Cardiac muscle cell (in vitro differentiated cells and primary cell): ENCODE data around the gene MAP3K5. TPM values are rescaled to one million over a fixed set of nuclear protein-coding genes. Genes with fewer than 3 reads are reported as not detected.

Experiments used
- DNase-seq, 2 donors: peaks; one replicate each; pipeline versions ENCODE4 v3.0.0 to v3.0.0-alpha.2; 2010 to 2017; ENCODE audit warnings: low read depth in 1 of 2, low spot score in 1 of 2
- H3K27ac ChIP-seq: fragments of 200-600 bp; sonication (generic); 2 replicates; pipeline ENCODE4 v1.5.1; 2016
- H3K27me3 ChIP-seq: fragments of 200-600 bp; sonication (generic); 2 replicates; pipeline ENCODE4 v1.6.0; 2016; ENCODE audit warnings: control low read depth
- H3K36me3 ChIP-seq: fragments of 200-600 bp; sonication (generic); 2 replicates; pipeline ENCODE4 v1.5.1; 2016; ENCODE audit warnings: control low read depth
- H3K4me1 ChIP-seq: fragments of 200-600 bp; sonication (generic); 2 replicates; pipeline ENCODE4 v1.8.1; 2017; ENCODE audit warnings: low read depth, mild to moderate bottlenecking, mixed run types
- H3K4me3 ChIP-seq: fragments of 200-600 bp; sonication (generic); 2 replicates; pipeline ENCODE4 v1.5.1; 2016; ENCODE audit warnings: mild to moderate bottlenecking
- H3K9me3 ChIP-seq: fragments of 200-600 bp; sonication (generic); 2 replicates; pipeline ENCODE4 v1.5.1; 2017; ENCODE audit warnings: low read depth, mild to moderate bottlenecking, control low read depth
- polyA plus RNA-seq: library from polyadenylated mRNA; unstranded; fragments of >200 nt; fragmentation: Nextera tagmentation; extraction: Ambion mirVana; gene quantifications from 2 replicates; pipeline ENCODE4 v1.2.1, GENCODE V29; 2016
- total RNA-seq: library from RNA; depleted of rRNA; stranded (reverse); fragments of >200 nt; gene quantifications from 2 replicates; pipeline ENCODE4 v1.2.3, GENCODE V29; 2016
- TF ChIP-seq, protein P1 (sequence below): IDR thresholded peaks from 2 replicates; pipeline ENCODE4 v1.5.1; 2012; ENCODE audit warnings: low read depth, mild to moderate bottlenecking, low read length

The MAP3K5 gene
- total and polyA plus RNA-seq, 2 experiments from 2014 or later = 2.8 to 3.0 TPM

- Histone ChIP-seq H3K36me3 (no peaks in the 10 kb centered on the region), H3K27me3 (no peaks in the 10 kb centered on the region), H3K4me1 (peaks cover 7% of the 10 kb centered on the region), H3K27ac (no peak overlapping the region), H3K4me3 (no peak overlapping the region), H3K9me3 (no peaks in the 10 kb centered on the region)
- DNase-seq = no peak
- TF ChIP-seq, protein P1, sequence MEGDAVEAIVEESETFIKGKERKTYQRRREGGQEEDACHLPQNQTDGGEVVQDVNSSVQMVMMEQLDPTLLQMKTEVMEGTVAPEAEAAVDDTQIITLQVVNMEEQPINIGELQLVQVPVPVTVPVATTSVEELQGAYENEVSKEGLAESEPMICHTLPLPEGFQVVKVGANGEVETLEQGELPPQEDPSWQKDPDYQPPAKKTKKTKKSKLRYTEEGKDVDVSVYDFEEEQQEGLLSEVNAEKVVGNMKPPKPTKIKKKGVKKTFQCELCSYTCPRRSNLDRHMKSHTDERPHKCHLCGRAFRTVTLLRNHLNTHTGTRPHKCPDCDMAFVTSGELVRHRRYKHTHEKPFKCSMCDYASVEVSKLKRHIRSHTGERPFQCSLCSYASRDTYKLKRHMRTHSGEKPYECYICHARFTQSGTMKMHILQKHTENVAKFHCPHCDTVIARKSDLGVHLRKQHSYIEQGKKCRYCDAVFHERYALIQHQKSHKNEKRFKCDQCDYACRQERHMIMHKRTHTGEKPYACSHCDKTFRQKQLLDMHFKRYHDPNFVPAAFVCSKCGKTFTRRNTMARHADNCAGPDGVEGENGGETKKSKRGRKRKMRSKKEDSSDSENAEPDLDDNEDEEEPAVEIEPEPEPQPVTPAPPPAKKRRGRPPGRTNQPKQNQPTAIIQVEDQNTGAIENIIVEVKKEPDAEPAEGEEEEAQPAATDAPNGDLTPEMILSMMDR = no peak
Observed at GRCh38 chr6:136744889-136745288, 47.4 kb downstream of the MAP3K5 start.

DNA sequence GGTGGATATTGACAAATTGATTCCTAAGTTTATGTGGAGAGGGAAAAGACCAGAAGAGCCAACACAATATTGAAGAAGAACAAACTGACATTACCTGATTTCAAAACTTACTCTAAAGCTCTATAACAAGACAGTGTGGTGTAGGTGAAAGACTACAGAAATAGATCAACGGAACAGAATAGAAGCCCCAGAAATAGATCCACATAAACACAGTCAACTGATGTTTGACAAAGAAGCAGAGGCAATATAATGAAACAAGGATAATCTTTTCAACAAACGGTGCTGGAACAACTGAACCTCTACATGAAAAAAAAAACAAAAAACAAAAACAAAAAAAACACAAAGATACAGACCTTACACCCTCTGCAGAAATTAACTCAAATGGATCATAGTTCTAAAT lies 50.2 kb downstream of the MAP3K5 start:
- no peaks in the 10 kb centered on the region for H3K27me3 ChIP-seq
- no peak for DNase-seq
- no peak overlapping the region for H3K4me3 ChIP-seq
- no peaks in the 10 kb centered on the region for H3K9me3 ChIP-seq
- H3K27ac ChIP-seq = no peak overlapping the region
- H3K4me1 ChIP-seq = peaks cover 14% of the 10 kb centered on the region
- TF ChIP-seq, protein P1 = no peak
- H3K36me3 ChIP-seq = no peaks in the 10 kb centered on the region

GRCh38 chr6:136740050-136740974 lies 52.0 kb downstream of the MAP3K5 start:
- TF ChIP-seq, protein P1 = no peak
- Histone ChIP-seq H3K27ac (no peak overlapping the region), H3K4me3 (no peak overlapping the region), H3K36me3 (no peaks in the 10 kb centered on the region), H3K27me3 (no peaks in the 10 kb centered on the region), H3K9me3 (no peaks in the 10 kb centered on the region), H3K4me1 (peaks cover 14% of the 10 kb centered on the region)
- DNase-seq = no peak

- no peaks in the 10 kb centered on the region for H3K27me3 ChIP-seq
- H3K4me1 ChIP-seq = peaks cover 14% of the 10 kb centered on the region
- DNase-seq = no peak
- no peak overlapping the region for H3K4me3 ChIP-seq
- no peak overlapping the region for H3K27ac ChIP-seq
- TF ChIP-seq, protein P1 = no peak
- H3K36me3 ChIP-seq = no peaks in the 10 kb centered on the region
- no peaks in the 10 kb centered on the region for H3K9me3 ChIP-seq
Observed at GRCh38 chr6:136739501-136739900, 52.8 kb downstream of the MAP3K5 start.

DNA sequence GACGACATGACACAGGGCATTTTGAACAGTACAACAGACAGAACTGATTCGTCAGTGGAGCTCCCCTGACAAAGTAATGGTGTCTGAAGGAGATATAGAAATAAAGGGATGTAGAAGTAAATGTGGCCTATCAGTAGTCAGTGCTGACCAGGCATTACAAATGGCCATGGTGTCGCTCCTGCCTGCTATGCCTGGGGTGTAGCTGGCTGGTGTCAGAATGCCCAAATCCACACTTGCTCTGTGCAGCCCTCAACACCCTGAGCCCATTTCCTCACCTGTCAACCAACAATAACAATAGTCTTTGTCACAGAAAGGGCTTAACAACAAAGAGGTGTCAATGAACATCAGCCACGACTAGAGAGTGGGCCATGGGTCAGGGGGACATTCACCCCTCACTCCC lies 53.2 kb downstream of the MAP3K5 start:
- TF ChIP-seq, protein P1 = no peak
- Histone ChIP-seq H3K27me3 (no peaks in the 10 kb centered on the region), H3K27ac (no peak overlapping the region), H3K4me3 (no peak overlapping the region), H3K36me3 (no peaks in the 10 kb centered on the region), H3K4me1 (peaks cover 14% of the 10 kb centered on the region), H3K9me3 (no peaks in the 10 kb centered on the region)
- DNase-seq = no peak
